ENCODE results near the gene EGLN3. TPM values are rescaled to one million over a fixed set of nuclear protein-coding genes. Genes with fewer than 3 reads are reported as not detected.
A peak's percentile ranks its signal among the peaks of the same experiment; 100 is the strongest.

Gene EGLN3
- polyA plus RNA-seq (2012; ENCODE audit: missing spikeins), result 28.5 TPM

DNA sequence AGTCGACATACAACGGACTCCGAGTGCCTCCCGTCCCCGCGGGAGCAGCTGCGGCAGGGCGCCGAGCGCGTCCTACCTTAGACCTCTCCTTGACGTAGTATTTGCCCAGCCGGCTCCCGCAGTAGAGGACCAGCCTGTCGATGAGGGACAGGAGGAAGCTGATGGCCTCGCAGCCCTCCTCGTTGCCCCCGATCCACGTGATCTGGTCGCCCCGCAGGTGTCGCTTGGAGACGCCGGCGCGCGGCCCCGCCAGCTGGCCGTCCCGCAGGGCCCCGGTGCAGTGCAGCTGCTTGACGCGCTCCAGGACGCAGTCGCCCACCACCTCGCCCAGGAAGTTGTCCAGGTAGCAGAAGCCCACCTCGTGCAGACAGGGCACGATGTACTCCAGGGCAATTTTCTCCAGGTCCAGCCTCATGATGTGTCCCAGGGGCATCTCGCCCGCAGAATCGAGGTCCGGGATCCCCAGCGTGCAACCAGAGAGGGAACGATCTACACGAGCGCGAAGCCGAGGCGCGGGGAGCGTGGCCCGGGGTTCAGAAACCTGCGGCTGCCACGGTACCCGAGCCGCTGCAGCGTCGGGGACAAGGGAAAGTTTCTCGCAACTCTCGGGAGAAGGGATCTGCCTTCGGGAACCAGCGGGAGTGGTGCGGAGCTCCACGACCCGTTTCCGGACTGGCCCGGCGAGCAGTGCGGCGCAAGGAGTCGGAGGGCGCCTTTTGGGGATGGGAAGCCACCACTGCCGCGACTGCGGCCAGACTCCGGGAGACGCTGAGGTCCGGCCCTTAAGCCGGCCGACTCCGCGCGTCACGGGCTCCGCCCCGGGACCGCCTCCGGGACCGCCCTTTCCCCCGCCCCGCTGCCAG, at the start of gene EGLN3:
TSS of gene EGLN3 (minus strand) at position 755 of the 863 bp plus-strand sequence. CDS start at position 433, 322 bp downstream.
- peak; percentile 77; the same call in 1 of the 2 replicates for TF ChIP-seq POLR2A (IDR thresholded peaks at IDR 0.05; ENCODE audit: low read depth, low read length)
- peak; percentile 61 for TF ChIP-seq POLR2AphosphoS5 (IDR thresholded peaks at IDR 0.05; ENCODE audit: low read depth, low read length)
- 0 out of 2 replicates have a peak, but pooled peaks have one; percentile 18 for TF ChIP-seq TAF1 (IDR thresholded peaks at IDR 0.05; ENCODE audit: borderline replicate concordance, low read depth, low read length)
- FAIRE-seq (peak; percentile 76), DNase-seq (ENCODE audit: insufficient read length) (peak; percentile 63)

DNA sequence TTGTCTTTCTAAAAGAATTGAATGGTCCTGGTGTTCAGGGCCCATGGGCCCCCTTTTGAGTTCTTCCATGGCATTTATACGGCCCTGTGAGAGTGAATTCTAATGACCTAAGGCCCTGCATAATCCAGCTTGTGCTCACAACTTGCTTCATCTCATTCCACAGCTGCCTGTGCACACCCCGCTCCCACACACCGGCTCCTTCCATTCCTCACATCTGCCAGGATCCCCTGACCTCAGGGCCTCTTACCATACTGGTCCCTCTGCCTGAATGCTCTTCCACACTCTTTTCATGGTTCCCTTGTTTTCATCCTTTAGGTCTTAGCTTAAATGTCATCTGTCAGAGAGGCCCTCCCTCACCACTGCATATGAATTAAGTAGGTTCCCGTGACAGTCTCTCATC, 49.5 kb upstream of the EGLN3 start:
- DNase-seq (ENCODE audit: insufficient read length) (no peak), FAIRE-seq (no peak)
- TF ChIP-seq POLR2A (IDR thresholded peaks at IDR 0.05; ENCODE audit: low read depth, low read length), result no peak
- no peak for TF ChIP-seq TAF1 (IDR thresholded peaks at IDR 0.05; ENCODE audit: borderline replicate concordance, low read depth, low read length)
- TF ChIP-seq POLR2AphosphoS5 (IDR thresholded peaks at IDR 0.05; ENCODE audit: low read depth, low read length), result no peak

DNA sequence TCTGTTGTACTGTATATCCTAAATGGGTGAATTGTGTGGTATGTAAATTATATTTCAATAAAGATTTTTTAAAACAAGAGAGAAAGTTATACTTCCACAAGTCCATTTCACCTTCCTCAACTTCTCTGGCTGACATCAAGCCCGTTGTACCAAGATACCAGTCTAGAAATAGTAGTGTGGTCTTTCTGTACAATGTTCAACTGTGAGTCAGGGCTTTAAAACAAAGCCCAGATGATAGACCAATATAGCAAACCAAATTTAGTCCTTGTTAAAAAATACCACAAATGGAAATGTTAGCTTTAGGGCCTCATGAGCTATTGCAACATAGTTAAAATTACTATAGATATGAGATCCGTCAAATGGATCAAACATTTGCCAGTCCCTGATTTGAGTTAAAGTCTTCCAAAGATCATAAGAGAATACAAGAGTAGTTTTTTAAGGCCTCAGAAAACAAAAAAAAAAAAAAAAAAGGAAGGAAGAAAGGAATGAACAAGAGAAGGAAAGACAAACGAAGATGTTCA, 49.0 kb upstream of the EGLN3 start:
- no peak for FAIRE-seq
- TF ChIP-seq TAF1 (IDR thresholded peaks at IDR 0.05; ENCODE audit: borderline replicate concordance, low read depth, low read length) (no peak), POLR2AphosphoS5 (IDR thresholded peaks at IDR 0.05; ENCODE audit: low read depth, low read length) (no peak), POLR2A (IDR thresholded peaks at IDR 0.05; ENCODE audit: low read depth, low read length) (no peak)
- DNase-seq (ENCODE audit: insufficient read length), result no peak

DNA sequence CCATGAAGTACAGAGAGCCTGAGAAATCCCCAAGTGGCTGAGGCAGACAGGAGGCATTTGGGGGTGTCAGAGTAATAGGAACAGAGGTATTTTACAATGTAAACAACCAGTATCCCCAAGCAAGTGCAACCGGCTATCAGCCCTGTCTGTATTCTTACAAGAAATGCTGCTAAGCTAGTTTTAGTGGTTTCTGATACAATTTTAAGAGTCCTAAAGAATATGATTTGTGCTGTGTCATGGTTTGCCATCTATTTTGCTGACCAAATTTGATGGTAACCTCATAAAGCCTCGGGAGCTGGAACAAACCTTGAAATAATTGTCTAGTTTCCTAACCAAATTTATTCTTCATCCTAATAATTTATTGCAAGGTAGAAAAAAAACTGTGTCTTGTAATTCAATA, 46.7 kb upstream of the EGLN3 start:
- TF ChIP-seq POLR2A (IDR thresholded peaks at IDR 0.05; ENCODE audit: low read depth, low read length) (no peak), POLR2AphosphoS5 (IDR thresholded peaks at IDR 0.05; ENCODE audit: low read depth, low read length) (no peak), TAF1 (IDR thresholded peaks at IDR 0.05; ENCODE audit: borderline replicate concordance, low read depth, low read length) (no peak)
- no peak for FAIRE-seq

DNA sequence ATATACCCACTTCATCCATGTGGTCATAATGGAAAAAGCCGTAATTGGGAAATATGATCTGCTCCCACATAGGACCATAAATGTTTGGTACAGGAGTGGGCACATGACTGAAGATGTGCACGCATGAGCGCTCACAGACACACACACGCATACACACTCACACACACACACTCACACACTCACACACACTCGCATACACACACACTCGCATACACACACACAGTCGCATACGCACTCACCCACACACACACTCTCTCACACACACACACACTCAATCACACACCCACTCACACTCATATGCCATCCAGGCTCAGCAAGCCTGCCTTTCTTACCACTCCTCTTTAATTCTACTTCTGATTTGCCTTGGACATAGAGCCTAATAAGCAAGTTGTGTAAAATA, 45.6 kb upstream of the EGLN3 start:
- TF ChIP-seq TAF1 (IDR thresholded peaks at IDR 0.05; ENCODE audit: borderline replicate concordance, low read depth, low read length), result no peak
- no peak for TF ChIP-seq POLR2A (IDR thresholded peaks at IDR 0.05; ENCODE audit: low read depth, low read length)
- no peak for TF ChIP-seq POLR2AphosphoS5 (IDR thresholded peaks at IDR 0.05; ENCODE audit: low read depth, low read length)
- no peak for DNase-seq (ENCODE audit: insufficient read length)
- peak; percentile 38 for FAIRE-seq

More for the DNA sequence above, 46.7 kb upstream of the EGLN3 start:
- DNase-seq (ENCODE audit: insufficient read length), result no peak

DNA sequence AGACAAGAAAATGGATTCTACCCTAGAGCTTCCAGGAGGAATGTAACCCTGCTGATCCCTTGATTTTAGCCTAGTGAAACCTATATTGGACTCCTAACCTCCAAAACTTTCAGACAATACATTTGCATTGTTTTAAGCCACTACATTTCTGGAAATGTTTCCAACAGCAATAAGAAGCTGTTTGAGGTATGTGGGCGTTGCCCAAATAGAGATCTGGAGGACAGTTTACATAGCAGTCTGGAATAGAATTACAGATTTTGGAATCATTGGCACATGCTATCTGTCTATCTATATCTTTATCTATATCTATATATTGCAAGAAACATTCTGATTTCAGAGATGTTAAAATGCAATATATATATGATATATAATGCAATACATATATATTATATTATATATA, 42.4 kb upstream of the EGLN3 start:
- FAIRE-seq, result no peak
- no peak for TF ChIP-seq TAF1 (IDR thresholded peaks at IDR 0.05; ENCODE audit: borderline replicate concordance, low read depth, low read length)
- TF ChIP-seq POLR2A (IDR thresholded peaks at IDR 0.05; ENCODE audit: low read depth, low read length), result no peak
- TF ChIP-seq POLR2AphosphoS5 (IDR thresholded peaks at IDR 0.05; ENCODE audit: low read depth, low read length), result no peak
- DNase-seq (ENCODE audit: insufficient read length), result no peak

DNA sequence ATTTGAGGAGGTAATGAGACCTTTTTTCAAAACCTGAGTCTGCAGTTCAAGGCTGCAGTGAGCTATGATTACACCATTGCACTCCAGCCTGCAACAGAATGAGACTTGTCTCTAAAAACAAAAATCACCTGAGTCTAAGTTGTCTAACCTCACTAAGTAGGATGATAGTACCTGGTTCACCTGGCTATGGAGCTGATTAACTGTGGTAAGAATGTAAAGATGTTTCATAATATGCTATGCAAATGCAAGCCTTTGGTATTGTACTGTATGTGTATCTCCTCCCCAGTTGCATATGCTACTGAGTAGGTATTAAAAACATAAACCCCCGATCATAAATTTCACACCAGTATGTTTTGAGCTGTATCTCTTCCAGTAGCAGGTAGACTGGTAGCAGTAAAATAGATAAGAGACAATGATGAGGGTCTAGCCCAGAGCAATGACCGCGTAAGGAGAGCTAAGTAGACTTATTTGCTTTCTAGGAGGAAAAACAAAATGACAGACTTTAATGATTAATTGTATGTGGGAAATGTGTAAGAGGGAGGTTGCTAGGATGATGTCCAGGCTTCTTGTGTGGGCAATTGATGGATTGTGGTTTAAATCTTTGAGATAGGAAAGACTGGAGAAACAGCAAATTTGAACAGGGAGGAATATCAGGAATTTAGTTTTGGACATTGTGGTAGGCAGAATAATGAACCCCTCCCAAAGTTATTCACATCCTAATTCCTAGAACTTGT, 41.6 kb upstream of the EGLN3 start:
- no peak for DNase-seq (ENCODE audit: insufficient read length)
- FAIRE-seq, result peak; percentile 56
- TF ChIP-seq POLR2AphosphoS5 (IDR thresholded peaks at IDR 0.05; ENCODE audit: low read depth, low read length), result no peak
- TF ChIP-seq POLR2A (IDR thresholded peaks at IDR 0.05; ENCODE audit: low read depth, low read length), result no peak
- TF ChIP-seq TAF1 (IDR thresholded peaks at IDR 0.05; ENCODE audit: borderline replicate concordance, low read depth, low read length), result no peak

DNA sequence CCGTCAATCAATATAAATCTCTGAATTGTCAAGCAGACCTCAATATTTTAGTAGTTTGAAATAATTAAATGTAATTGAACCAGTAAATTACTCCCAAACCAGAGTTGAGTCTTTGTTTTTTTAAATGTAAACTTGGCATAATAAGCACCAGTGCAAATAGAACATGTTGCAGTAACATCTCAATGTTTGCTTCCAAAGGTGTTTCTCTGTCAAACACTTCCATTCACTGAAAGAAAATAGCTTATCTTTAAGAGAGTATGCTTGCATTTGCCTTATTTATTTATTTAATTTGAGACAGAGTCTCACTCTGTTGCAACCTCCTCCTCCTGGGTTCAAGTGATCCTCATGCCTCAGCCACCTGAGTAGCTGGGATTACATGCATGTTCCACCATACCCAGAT, 39.9 kb upstream of the EGLN3 start:
- no peak for FAIRE-seq
- TF ChIP-seq POLR2AphosphoS5 (IDR thresholded peaks at IDR 0.05; ENCODE audit: low read depth, low read length) (no peak), TAF1 (IDR thresholded peaks at IDR 0.05; ENCODE audit: borderline replicate concordance, low read depth, low read length) (no peak), POLR2A (IDR thresholded peaks at IDR 0.05; ENCODE audit: low read depth, low read length) (no peak)

DNA sequence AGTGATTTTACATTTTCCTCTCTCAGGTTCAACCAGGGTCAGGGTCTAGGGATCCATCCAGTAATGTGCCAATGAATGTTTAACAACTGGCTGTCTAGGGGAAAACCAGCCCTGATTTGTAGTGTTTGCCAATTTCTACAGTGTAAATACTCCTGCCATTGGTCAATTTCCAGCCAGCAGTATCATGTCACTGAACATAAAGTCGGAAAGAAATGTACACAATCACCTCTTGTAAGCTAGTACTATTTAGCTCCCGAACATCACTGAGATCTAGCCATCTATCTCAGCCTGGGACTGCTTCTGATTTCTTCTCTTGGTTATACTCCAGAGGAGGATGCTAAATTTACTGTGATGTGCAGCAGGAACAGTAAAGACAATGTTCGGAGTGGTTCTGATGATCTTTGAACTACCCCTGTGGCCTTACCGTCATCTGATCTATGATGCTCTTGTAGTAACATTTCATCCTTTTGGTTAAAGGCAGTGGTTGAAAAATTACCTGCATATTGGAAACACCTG, 36.7 kb upstream of the EGLN3 start:
- no peak for DNase-seq (ENCODE audit: insufficient read length)
- FAIRE-seq, result peak; percentile 44
- TF ChIP-seq TAF1 (IDR thresholded peaks at IDR 0.05; ENCODE audit: borderline replicate concordance, low read depth, low read length) (no peak), POLR2A (IDR thresholded peaks at IDR 0.05; ENCODE audit: low read depth, low read length) (no peak), POLR2AphosphoS5 (IDR thresholded peaks at IDR 0.05; ENCODE audit: low read depth, low read length) (no peak)

More for the DNA sequence above, 39.9 kb upstream of the EGLN3 start:
- no peak for DNase-seq (ENCODE audit: insufficient read length)

DNA sequence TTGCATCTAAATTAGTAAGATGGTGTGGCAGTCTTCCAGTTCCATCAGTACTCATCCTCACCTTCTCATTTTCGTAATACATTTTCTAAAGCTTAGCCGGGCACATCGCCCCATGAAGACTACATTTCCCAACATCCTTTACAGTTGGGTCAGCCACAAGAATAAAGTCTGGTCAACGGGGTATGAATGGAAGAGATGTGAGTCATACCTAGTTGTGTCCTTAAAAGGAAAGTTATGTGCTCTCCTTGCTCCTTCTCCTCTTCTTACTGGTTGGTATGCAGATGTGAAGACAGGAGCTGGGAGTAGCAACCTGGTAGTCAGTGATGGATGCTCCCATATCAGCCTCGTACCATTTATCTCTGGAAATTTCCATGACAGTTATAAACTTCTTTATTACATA, 35.9 kb upstream of the EGLN3 start:
- no peak for DNase-seq (ENCODE audit: insufficient read length)
- TF ChIP-seq POLR2AphosphoS5 (IDR thresholded peaks at IDR 0.05; ENCODE audit: low read depth, low read length), result no peak
- no peak for TF ChIP-seq TAF1 (IDR thresholded peaks at IDR 0.05; ENCODE audit: borderline replicate concordance, low read depth, low read length)
- TF ChIP-seq POLR2A (IDR thresholded peaks at IDR 0.05; ENCODE audit: low read depth, low read length), result no peak
- FAIRE-seq, result no peak

DNA sequence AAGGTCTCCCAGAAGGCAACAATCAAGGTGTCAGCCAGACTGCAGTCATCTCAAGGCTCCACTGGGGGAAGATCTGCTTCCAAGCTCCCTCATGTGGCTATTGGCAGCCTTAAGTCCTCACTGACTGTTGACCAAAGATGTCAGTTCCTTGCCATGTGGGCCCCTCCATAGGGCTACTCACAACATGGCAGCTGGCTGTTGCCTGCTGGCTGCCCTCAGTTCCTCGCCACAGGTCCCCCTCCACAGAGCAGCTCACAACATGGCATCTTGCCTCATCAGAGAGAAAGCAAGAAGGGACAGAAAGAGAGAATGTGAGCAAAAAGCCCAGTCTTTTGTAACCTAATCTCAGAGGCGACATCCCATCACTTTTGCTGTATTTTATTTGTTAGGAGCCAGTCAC, 34.4 kb upstream of the EGLN3 start:
- FAIRE-seq (no peak), DNase-seq (ENCODE audit: insufficient read length) (no peak)
- TF ChIP-seq TAF1 (IDR thresholded peaks at IDR 0.05; ENCODE audit: borderline replicate concordance, low read depth, low read length), result no peak
- TF ChIP-seq POLR2A (IDR thresholded peaks at IDR 0.05; ENCODE audit: low read depth, low read length), result no peak
- no peak for TF ChIP-seq POLR2AphosphoS5 (IDR thresholded peaks at IDR 0.05; ENCODE audit: low read depth, low read length)

Data from GM12892 (cell line).